ENCODE measurements around the gene MRTFB.
A peak's percentile ranks its signal among the peaks of the same experiment; 100 is the strongest.
"Not testable (repeated sequence)": the region's sequence is repeated elsewhere in the genome, so short reads cannot be mapped to it uniquely, and the experiment has no call there.

MRTFB gene

GRCh38 chr16:14182999-14183398, 111.9 kb downstream of the MRTFB start:
- H3K27me3 Mint-ChIP-seq, result no peaks in the 10 kb centered on the region
- DNase-seq (ENCODE audit: low spot score in 2 of 2), result no peak
- no peak overlapping the region for H3K4me3 Mint-ChIP-seq
- H3K27ac Mint-ChIP-seq, result no peak overlapping the region
- no peaks in the 10 kb centered on the region for H3K9me3 Mint-ChIP-seq
- H3K4me1 Mint-ChIP-seq, result peaks cover 2% of the 10 kb centered on the region
- no peaks in the 10 kb centered on the region for H3K36me3 Mint-ChIP-seq
- ATAC-seq (ENCODE audit: low read depth), result no peak

DNA sequence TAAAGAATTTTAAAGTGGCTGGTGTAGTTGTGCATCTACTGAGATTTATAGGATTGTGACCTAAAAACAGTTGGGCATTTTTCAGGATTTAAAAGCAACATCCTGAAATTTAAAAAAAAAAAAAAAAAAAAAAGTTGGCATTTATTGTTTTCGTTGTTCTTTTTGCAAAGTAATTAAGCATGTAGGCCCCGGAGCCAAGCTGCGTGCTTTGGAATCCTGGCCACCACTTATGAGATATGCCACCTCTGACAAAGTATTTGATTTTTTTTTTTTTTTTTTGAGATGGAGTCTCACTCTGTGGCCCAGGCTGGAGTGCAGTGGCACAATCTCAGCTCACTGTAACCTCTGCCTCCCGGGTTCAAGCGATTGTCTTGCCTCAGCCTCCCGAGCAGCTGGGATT, 112.8 kb downstream of the MRTFB start:
- H3K4me1 Mint-ChIP-seq; H3K27ac Mint-ChIP-seq; DNase-seq (ENCODE audit: low spot score in 2 of 2); H3K4me3 Mint-ChIP-seq; H3K9me3 Mint-ChIP-seq; H3K27me3 Mint-ChIP-seq; H3K36me3 Mint-ChIP-seq; ATAC-seq (ENCODE audit: low read depth): not testable (repeated sequence)

- Mint-ChIP-seq H3K36me3 (no peaks in the 10 kb centered on the region), H3K9me3 (no peaks in the 10 kb centered on the region), H3K4me1 (peaks cover 2% of the 10 kb centered on the region), H3K4me3 (no peak overlapping the region), H3K27ac (no peak overlapping the region), H3K27me3 (no peaks in the 10 kb centered on the region)
- no peak for ATAC-seq (ENCODE audit: low read depth)
- no peak for DNase-seq (ENCODE audit: low spot score in 2 of 2)
These were observed 115.1 kb downstream of the MRTFB start for GRCh38 chr16:14186007-14186794.

DNA sequence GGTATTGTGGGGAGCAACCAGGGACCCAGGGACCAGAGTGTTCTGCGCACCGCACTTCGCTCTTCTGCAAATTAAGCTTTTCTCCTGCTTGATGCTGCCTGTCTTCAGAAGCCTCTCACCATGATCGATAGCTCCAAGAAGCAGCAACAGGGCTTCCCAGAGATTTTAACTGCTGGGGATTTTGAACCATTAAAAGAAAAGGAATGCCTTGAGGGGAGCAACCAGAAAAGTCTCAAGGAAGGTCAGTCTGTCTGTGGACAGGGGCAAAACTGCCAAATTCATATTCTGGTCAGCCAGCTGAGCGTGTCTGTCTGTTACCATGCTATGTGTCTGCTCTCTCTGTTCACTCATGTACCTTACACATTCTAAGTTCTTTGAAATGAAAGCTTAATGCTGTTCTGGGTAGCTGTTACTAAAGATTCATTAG, 115.7 kb downstream of the MRTFB start:
- Mint-ChIP-seq H3K9me3 (no peaks in the 10 kb centered on the region), H3K36me3 (no peaks in the 10 kb centered on the region), H3K27me3 (no peaks in the 10 kb centered on the region), H3K4me1 (peaks cover 2% of the 10 kb centered on the region), H3K4me3 (no peak overlapping the region), H3K27ac (no peak overlapping the region)
- ATAC-seq (ENCODE audit: low read depth) (no peak), DNase-seq (ENCODE audit: low spot score in 2 of 2) (no peak)

DNA sequence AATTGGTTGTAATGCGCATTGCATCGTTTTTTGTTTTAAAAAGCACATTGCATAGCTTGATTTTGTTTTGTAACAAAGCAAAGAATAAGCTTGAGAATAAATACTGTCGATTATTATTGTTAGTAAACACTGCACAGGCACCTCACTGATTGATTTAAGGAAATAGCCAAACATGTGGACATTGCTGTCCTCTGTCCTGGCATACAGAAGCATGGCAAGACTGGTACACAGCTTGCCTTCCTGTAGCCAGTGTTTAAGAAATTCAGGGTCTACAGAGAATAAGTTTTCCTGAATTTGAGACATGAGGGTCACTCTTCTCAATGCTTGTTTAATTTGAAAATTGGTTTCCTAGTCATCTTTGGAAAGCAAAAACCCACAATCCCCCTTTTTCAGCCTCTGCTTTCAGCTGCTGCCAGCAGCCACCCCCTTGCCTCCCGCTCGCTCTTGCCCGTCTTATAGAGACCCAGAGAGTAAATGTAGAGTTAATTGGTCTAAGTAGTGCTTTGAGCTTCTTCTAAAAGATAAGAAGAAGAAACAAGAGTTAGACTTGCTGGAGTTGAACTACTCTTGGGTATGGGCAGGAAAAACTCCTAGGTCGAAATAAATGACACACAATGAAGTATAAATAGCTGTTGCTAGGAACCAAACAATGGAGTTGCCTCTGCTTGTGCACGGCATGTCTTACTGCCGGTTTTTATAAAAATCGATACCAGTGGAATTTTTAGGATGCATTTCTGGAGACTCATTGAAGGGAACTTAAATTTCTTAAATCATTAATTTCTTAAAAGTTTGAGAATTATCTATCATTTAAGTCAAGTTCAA, 116.6 kb downstream of the MRTFB start:
- Mint-ChIP-seq H3K4me1 (no peaks in the 10 kb centered on the region), H3K27me3 (no peaks in the 10 kb centered on the region), H3K4me3 (no peak overlapping the region), H3K36me3 (no peaks in the 10 kb centered on the region), H3K27ac (peak overlapping the region; percentile 25), H3K9me3 (no peaks in the 10 kb centered on the region)
- ATAC-seq (ENCODE audit: low read depth), result no peak
- DNase-seq (ENCODE audit: low spot score in 2 of 2), result no peak

GRCh38 chr16:14193316-14193871, 122.3 kb downstream of the MRTFB start:
- Mint-ChIP-seq H3K27ac (peak overlapping the region; percentile 26), H3K36me3 (no peaks in the 10 kb centered on the region), H3K9me3 (no peaks in the 10 kb centered on the region), H3K4me3 (peak overlapping the region; percentile 22), H3K27me3 (no peaks in the 10 kb centered on the region), H3K4me1 (peaks cover 11% of the 10 kb centered on the region)
- peak; percentile 78 for ATAC-seq (ENCODE audit: low read depth)
- DNase-seq (ENCODE audit: low spot score in 2 of 2), result no peak

GRCh38 chr16:14194721-14195120, 123.6 kb downstream of the MRTFB start:
- ATAC-seq (ENCODE audit: low read depth), result no peak
- Mint-ChIP-seq H3K27ac (no peak overlapping the region), H3K9me3 (no peaks in the 10 kb centered on the region), H3K4me1 (peaks cover 18% of the 10 kb centered on the region), H3K4me3 (no peak overlapping the region), H3K36me3 (peaks cover 8% of the 10 kb centered on the region), H3K27me3 (no peaks in the 10 kb centered on the region)
- DNase-seq (ENCODE audit: low spot score in 2 of 2), result no peak

DNA sequence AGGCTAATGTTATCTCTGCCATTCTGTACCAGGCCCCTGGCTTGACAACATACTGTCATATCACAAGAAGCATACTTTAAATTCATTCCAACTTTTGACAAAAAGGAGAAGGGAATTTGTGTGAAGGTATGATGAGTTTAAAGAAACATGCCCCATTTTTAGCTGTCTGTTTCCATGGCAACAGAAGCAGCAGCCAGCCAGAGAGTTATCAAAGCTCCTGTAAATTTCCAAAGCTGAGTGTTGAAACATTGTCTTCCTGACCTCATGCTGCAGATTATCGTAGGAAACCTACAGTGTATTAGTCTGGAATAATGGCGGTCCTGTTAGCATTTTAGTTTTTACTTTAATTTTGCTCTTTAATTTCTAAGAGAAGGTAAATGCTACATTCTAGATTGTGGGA, 124.9 kb downstream of the MRTFB start:
- Mint-ChIP-seq H3K4me1 (peaks cover 18% of the 10 kb centered on the region), H3K9me3 (no peaks in the 10 kb centered on the region), H3K36me3 (peaks cover 15% of the 10 kb centered on the region), H3K4me3 (no peak overlapping the region), H3K27ac (no peak overlapping the region), H3K27me3 (no peaks in the 10 kb centered on the region)
- DNase-seq (ENCODE audit: low spot score in 2 of 2), result no peak
- ATAC-seq (ENCODE audit: low read depth), result no peak

GRCh38 chr16:14196539-14196938, 125.4 kb downstream of the MRTFB start:
- H3K36me3 Mint-ChIP-seq, result peaks cover 15% of the 10 kb centered on the region
- no peak for ATAC-seq (ENCODE audit: low read depth)
- no peak overlapping the region for H3K4me3 Mint-ChIP-seq
- peaks cover 18% of the 10 kb centered on the region for H3K4me1 Mint-ChIP-seq
- no peak for DNase-seq (ENCODE audit: low spot score in 2 of 2)
- H3K9me3 Mint-ChIP-seq, result no peaks in the 10 kb centered on the region
- no peaks in the 10 kb centered on the region for H3K27me3 Mint-ChIP-seq
- H3K27ac Mint-ChIP-seq, result peak overlapping the region; percentile 37

- Mint-ChIP-seq H3K9me3 (no peaks in the 10 kb centered on the region), H3K4me1 (peaks cover 18% of the 10 kb centered on the region), H3K36me3 (peaks cover 15% of the 10 kb centered on the region), H3K27ac (no peak overlapping the region), H3K27me3 (no peaks in the 10 kb centered on the region), H3K4me3 (no peak overlapping the region)
- ATAC-seq (ENCODE audit: low read depth), result no peak
- no peak for DNase-seq (ENCODE audit: low spot score in 2 of 2)
These were observed 126.9 kb downstream of the MRTFB start for GRCh38 chr16:14198012-14198411.

- H3K27me3 Mint-ChIP-seq, result no peaks in the 10 kb centered on the region
- no peak overlapping the region for H3K4me3 Mint-ChIP-seq
- no peak for DNase-seq (ENCODE audit: low spot score in 2 of 2)
- peaks cover 15% of the 10 kb centered on the region for H3K36me3 Mint-ChIP-seq
- H3K9me3 Mint-ChIP-seq, result no peaks in the 10 kb centered on the region
- no peak overlapping the region for H3K27ac Mint-ChIP-seq
- no peak for ATAC-seq (ENCODE audit: low read depth)
- H3K4me1 Mint-ChIP-seq, result peaks cover 13% of the 10 kb centered on the region
These were observed 127.5 kb downstream of the MRTFB start for GRCh38 chr16:14198572-14198971.

DNA sequence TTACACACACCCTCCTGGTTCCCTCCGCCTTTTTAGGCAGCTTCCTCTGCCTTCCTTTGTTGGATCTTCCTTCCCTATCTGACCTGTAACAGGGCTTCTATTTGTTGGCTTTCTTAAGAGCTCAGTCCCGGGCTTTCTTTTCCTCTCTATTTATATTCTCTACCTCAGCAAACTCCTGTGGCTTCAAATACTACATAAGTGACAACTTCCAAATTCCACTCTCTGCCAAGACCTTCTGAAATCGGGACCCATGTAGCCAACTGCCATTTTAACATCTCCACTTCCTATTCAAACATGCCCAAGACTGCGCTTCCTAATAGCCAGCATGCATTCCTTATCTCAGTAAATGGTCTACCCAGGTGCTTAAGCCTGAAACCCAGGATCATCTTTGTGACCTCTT, 128.1 kb downstream of the MRTFB start:
- Mint-ChIP-seq H3K4me3 (no peak overlapping the region), H3K9me3 (no peaks in the 10 kb centered on the region), H3K27ac (no peak overlapping the region), H3K36me3 (peaks cover 15% of the 10 kb centered on the region), H3K27me3 (no peaks in the 10 kb centered on the region), H3K4me1 (peaks cover 12% of the 10 kb centered on the region)
- no peak for ATAC-seq (ENCODE audit: low read depth)
- no peak for DNase-seq (ENCODE audit: low spot score in 2 of 2)

GRCh38 chr16:14199624-14200023, 128.5 kb downstream of the MRTFB start:
- peaks cover 15% of the 10 kb centered on the region for H3K36me3 Mint-ChIP-seq
- no peaks in the 10 kb centered on the region for H3K27me3 Mint-ChIP-seq
- H3K9me3 Mint-ChIP-seq, result no peaks in the 10 kb centered on the region
- ATAC-seq (ENCODE audit: low read depth) (no peak), DNase-seq (ENCODE audit: low spot score in 2 of 2) (no peak)
- H3K4me1 Mint-ChIP-seq, result peaks cover 12% of the 10 kb centered on the region
- no peak overlapping the region for H3K4me3 Mint-ChIP-seq
- H3K27ac Mint-ChIP-seq, result no peak overlapping the region

GRCh38 chr16:14202095-14202494, 131.0 kb downstream of the MRTFB start:
- Mint-ChIP-seq H3K27me3 (no peaks in the 10 kb centered on the region), H3K4me1 (peaks cover 7% of the 10 kb centered on the region), H3K9me3 (no peaks in the 10 kb centered on the region), H3K27ac (no peak overlapping the region), H3K4me3 (no peak overlapping the region), H3K36me3 (peaks cover 15% of the 10 kb centered on the region)
- DNase-seq (ENCODE audit: low spot score in 2 of 2) (no peak), ATAC-seq (ENCODE audit: low read depth) (no peak)
